HG03354 (cell line): ENCODE measurements around the gene TMEM259.
"Not testable (repeated sequence)": the region's sequence is repeated elsewhere in the genome, so short reads cannot be mapped to it uniquely, and the experiment has no call there.

Experiments used
- ATAC-seq: cut with Tn5 transposase; IDR thresholded peaks from one replicate; pipeline ENCODE4 v1.9.1; 2021; ENCODE audit warnings: mild to moderate bottlenecking; ENCODE audit not compliant: unreplicated experiment, poor library complexity, severe bottlenecking

Gene TMEM259

DNA sequence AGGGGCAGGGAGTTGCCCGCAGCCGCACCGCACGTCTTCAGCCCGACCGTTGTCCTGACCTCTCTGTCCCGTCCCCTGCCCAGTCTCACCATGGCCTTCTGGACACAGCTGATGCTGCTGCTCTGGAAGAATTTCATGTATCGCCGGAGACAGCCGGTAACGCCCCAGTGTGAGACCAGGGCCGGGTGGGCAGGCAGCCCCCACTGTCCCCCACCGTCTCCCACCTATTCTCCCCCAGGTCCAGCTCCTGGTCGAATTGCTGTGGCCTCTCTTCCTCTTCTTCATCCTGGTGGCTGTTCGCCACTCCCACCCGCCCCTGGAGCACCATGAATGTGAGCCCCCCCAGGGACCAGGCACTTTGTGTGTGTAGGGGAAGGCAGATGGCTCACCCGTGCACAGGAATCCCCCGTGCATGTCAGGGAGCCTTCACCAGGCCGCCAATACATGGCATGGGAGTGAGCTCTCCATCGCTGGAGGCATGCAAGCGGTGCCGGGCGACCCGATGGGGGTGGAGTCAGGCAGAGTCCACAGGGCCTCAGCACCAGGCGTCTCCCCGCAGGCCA, 20.4 kb upstream of the TMEM259 start:
- ATAC-seq: no peak

DNA sequence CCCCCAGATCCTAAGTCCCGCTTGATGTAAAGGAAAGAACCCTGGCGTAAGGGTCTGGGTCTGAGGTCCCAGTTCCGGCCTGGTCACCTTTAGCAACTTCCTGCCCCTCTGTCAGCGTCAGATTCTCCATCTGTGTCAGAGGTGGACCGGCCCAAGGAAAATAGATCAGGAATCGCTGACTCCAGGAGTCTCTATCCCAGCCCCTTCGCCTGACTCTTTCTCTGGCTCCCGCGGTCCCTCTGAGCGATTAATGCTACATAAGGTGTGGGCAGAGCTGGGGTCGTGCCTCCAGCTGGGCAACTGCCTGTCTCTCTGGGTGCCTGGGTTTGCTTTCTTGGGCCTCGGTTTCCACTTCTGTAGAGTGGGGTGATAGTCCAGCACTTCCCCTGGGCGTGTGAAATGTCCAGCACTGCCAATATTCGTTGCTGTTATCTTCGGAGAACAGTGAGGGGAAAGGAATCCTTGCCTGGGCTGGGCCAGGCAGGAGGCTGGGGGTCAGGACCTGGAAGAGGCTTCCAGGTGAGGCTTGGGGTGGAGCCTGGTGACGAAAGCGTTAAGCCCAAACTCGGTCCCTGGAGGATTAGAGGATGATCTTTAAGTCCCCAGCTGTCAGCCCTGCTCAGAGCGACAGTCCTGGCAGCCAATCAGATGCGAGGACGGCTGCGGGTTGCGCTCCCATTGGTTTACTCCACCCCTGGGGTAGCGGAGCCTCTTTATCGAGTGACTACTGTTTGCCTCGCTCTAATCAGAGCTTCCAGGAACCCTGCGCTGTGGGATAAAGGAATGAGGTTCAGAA, 19.8 kb upstream of the TMEM259 start:
- ATAC-seq: peak; percentile 47

DNA sequence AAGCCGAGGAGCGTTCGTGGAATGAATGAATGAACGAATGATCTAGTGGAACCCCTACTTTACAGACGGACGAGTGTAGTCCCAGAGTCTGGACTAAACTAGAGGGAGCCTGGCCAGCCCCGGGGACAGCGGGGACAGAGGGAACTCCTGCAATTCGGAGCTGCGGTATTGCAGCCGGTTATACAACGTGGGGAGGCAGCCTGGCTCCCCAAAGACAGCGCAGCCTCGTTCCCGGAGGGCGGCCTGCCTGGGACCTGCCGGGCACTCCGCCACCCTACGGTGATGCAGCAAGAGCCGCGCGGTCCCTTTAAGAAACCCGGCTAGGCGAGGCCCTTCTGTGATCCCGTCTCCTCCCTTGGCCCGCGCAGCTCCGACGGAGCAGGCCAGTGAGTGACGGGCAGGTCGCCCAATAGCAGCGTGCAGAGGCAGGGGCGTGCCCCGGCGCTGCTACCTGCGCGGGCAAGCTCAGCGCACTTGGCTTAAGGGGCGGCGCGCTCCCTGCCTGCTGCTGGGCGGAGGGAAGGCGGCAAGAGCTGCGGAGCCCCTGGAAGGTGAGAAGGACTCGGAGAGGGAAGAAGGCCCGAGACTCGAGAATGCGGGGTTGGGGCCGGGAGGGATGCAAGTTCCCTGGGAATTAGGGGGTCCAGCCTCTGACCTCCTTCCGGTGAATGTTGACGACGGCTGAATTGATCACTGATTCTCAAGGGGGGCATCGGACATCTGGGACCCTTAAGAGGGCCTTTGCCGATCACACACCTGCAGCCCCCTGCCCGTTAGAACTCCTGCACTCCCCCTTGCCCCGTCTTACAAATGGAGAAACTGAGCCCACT, 18.9 kb upstream of the TMEM259 start, which contains the start of gene ABCA7:
TSS of gene ABCA7 (plus strand) at position 462 of the 830 bp plus-strand sequence. CDS start 1,255 bp downstream, outside the sequence.
- ATAC-seq: peak; percentile 74

DNA sequence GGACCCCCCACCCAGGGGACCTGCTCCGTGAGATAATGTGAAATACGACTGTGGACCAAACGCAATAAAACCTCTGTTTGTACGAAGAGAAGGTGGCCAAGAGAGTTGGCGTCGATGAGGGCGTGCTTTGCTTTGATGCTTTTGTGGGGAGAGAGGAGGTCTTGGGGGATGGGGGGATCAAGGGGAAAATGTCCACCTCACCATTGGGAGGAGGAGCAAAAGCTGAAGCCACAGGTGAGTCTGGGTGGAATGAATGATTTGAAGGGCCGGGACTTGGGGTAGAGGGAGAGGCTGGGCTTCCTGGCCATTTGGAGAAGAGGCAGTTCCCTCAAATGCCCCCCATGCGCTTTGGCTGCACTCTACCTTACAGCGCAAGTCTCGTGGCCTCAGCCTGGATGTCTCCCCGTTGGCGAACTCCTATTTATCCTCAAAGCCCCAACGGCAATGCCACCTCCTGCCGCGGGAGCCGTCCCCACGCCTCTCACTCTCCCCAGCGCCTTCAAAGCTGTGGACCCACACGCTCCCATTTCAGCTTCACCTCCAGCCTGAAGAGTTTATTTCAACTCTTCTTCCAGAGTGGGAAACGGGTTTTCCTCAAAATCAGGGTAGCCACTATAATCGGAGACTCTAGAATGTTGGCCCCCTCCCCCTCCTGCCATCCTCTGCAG, 18.2 kb upstream of the TMEM259 start:
- ATAC-seq: no peak

DNA sequence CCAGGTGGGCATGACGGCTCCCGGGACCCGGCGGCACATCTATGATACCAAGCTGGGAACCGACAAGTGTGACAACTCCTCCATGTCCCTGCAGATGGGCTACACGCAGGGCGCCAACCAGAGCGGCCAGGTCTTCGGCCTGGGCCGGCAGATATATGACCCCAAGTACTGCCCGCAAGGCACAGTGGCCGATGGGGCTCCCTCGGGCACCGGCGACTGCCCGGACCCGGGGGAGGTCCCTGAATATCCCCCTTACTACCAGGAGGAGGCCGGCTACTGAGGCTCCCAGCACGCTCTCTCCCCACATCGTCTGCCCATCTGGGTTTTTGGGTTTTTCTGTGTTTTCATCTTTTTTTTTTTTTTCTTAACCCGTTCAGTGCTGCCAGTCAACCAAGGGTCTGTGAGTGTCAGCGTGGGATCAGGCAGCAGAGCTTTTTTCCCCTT, 16.7 kb upstream of the TMEM259 start:
- ATAC-seq: no peak

DNA sequence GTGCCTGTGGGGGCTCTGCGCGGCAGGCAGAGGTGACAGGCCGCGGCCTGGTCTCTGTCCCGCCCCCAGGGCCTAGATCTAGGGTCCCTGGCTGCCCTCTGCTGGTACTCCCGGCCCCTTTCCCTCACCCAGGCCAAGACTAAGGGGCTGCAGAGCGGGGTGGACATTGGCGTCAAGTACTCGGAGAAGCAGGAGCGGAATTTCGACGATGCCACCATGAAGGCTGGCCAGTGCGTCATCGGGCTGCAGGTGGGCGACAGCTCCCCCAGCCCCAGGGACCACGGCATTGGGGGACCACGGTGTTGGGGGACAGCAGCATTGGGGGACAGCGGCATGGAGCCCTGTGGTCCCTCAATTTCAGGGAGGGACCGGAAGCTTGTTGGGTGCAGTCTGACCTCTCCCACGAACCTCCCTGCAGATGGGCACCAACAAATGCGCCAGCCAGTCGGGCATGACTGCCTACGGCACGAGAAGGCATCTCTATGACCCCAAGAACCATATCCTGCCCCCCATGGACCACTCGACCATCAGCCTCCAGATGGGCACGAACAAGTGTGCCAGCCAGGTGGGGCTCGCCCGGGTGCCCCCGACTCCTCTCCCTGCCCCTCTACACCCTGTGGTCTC, 15.2 kb upstream of the TMEM259 start:
- no peak for ATAC-seq

DNA sequence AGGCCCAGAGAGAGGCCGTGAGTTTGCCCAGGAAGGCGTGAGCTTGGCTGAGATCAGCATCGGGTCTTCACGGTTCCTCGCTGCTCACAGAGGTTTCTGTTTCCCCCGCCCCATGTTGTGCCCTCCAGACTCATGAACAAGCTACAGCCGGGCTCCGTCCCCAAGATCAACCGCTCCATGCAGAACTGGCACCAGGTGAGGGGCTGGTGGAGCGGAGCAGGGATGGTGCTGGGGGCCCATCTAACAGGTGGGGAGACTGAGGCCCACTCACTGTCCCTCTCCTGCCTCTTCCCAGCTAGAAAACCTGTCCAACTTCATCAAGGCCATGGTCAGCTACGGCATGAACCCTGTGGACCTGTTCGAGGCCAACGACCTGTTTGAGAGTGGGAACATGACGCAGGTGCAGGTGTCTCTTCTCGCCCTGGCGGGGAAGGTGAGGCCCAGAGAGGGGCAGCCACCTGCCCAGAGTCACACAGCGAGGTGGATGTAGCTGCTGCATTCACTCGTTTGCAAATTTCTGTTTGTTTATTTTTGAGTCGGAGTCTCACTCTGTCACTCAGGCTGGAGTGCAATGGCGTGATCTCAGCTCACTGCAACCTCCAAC, 11.4 kb upstream of the TMEM259 start:
- ATAC-seq: no peak

DNA sequence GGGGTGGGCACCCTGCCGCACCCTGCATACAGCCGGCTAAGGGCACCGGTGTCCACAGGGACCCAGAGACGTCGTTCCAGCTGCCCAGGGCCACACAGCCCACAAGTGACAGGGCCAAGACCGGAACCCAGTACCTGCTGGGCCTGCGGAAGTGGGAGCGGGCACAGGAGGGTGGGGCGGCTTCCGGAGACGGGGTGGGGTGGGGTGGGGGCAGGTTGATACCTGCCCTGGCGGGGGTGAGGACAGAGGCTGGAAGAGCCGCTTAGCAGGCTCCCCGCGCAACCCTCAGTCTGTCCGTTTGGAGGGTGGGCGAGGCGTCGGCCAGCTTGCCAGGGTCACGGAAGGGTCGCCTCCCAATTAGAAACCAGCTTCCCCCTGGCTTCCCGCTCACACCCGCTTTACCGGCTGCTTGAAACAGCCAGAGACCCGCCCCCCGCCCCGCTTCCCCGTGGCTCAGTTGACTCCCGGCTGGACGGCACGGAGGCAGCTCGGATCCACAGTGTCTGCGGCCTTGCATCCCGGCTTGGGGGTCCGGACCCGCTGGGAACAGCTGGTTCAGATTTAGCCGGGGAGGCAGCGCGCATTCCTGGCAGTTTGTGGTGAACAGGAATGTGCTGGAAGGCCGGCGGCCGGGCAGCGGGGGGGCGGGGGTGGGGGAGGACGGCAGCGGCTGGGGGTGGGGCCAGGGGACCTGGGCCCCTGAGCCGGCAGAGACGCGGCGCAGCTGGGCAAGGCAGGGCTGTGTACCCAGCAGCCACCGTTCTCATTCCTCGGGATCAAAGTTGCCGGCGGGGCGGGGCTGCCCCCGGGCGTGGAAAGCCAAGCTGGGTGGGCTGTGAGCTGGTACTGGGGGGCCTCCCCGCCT, 7.4 kb upstream of the TMEM259 start:
- ATAC-seq: no peak

DNA sequence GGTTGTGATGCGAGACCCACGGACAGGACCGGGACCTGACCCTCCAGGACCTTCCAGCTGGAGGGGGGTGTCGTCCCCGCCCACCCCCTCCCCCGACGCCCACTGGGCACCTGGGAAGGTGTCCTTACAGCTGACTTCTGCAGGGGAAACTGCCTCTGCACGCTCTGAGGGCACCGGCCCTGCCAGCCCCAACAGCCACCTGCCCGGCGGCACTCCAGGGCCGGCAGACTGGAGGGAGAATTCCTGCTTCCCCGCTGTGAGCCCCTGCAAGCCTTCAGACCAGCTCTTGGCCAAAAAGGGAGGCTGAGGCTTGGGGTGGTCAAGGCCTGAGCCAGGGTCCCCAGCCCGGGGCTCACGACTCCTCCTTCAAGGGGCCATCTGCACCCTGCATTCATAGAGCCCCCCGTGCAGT, 6.7 kb upstream of the TMEM259 start:
- ATAC-seq: no peak

DNA sequence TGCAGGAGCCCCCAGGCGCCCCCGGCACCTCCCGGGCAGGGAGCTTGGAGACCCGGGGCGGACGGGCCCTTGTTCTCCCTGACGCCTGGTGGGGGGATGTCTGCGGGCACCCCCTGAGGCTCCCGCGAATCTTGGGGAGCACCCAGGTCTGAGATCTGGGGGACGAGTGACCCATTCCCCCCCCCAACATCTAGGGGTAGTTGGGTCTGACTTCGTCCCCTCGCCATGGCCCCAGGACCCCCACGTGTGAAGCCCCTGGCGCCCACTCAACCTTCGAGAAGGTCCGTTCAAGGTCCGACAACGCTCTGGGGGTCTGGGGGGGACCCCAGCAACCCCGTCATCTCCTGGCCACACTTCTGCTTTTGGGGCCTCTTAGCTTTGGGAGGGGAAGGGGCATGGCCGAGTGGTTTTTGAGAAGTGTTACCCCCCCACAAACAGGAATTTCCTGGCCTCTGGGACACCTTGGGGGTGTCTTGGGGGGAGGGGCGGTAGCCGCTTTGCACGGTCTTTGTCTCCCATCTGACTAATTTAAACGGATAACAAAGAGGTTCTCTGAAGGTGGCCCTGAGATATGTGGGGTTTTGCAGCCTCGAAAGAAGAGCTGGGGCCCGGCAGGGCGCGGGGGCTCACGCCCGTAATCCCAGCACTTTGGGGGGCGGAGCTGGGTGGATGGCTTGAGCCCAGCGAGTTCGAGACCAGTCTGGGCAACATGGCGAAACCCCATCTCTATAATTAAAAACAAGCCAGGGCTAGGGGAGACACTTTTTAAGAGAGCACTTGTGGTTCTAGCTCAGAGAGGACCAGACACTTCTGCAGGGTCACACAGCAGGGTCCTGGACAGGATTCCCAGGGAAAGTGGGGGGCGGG, 6.1 kb upstream of the TMEM259 start:
- ATAC-seq: no peak

DNA sequence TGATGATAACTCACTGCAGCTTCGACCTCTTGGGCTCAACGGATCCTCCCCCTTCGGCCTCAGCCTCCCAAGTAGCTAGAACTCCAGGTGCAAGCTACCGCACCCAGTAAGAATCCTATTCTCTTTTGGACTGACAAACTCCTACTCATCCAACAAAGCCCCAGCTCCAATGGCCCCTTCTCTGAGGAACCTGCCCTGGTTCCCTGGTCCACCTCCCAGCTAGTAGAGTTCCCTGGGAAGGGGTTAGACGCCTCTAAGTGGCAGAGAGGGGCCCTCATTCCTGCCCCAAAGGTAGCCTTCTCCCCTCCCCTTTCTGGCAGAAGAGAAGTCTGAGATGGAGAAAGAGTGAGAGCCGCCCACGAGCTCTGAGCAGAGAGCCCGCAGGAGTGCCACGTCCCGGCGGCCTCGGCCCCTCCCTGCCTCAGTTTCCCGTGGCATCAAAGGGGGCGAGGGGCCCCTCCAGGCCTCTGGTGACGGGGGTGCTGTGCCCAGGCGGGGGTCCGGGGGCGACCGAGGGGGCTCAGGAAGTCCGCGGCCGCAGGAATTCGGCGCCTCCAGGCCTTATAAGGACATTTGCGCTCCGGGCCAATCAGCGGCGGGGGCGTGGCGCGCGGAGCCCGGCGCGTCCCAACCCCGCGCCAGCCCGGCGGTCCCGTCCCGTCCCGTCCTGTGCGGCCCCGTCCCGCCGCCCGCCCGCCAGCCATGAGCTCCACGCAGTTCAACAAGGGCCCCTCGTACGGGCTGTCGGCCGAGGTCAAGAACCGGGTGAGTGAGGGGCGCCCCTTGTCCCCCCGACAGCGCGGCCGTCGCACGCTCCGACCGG, 5.2 kb upstream of the TMEM259 start, which contains the start of gene CNN2:
TSS of gene CNN2 (plus strand) at position 649 of the 823 bp plus-strand sequence. CDS start at position 703, 54 bp downstream.
- ATAC-seq: peak; percentile 48

DNA sequence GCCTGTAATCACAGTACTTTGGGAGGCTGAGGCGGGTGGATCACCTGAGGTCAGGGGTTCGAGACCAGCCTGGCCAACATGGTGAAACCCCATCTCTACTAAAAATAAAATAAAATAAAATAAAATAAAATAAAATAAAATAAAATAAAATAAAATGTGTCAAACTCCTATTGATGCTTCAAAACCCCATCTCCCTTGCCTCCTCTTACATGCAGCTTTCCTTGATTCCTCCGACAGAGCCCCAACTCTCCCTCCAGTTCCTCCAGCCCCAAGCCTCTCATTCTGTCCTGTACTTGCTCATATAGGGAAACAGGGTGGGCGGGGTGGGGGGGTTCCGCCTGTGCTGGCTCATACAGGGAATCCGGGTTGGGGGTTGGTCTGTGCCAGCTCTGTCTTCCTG, 4.2 kb upstream of the TMEM259 start:
- ATAC-seq: not testable (repeated sequence)

DNA sequence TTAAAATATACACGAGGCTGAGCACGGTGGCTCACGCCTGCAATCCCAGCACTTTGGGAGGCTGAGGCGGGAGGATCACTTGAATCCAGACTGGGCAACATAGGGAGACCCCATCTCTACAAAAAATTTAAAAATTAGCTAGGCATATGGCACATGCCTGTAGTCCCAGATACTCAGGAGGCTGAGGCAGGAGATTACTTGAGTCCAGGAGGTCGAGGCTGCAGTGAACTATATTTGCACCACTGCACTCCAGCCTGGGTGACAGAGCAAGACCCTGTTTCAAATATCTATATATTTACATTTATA, 2.9 kb upstream of the TMEM259 start:
- ATAC-seq: not testable (repeated sequence)

DNA sequence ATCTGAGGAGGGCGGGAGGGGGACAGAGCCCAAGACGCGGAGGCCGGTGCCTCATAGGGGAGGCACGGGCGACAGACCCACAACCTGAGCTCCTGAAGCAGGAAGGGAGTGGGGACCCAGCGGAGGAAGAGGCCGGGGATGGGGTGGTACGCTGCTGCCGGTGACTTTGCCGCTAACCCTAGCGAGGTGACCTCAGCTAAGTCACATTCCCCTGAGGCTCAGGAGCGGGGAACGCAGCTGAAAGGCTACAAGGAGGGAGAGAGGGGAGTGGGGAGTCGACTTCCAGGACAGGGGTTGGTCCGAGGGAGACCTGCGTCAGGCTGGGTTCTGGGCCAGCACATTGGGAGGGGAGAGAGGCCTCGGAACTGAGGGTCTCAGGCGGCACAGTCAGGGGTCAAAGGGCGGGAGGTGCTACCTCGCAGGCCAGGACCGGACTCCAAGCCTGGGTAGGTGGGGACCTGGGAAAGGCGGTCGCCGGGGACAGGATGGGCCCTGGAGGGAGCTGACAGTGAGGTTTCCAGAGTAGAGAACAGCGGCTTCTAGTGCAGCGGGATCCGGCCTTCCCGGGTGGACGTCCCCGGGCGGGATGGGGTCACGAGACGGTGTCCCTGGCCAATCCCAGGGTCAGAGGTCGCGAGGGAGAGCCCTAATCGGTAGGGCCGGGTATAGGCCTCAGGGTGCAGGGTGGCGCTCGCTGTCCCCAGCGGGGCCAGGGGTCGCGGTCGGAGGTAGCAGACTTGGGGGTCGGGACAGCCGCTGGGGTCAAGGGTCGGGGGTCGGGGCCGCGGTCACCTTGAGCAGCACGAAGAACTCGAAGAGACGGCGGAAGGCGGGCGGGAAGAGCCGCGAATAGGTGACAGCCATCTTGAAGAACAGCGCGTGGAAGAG, 699 bp downstream of the TMEM259 start:
- no peak for ATAC-seq

DNA sequence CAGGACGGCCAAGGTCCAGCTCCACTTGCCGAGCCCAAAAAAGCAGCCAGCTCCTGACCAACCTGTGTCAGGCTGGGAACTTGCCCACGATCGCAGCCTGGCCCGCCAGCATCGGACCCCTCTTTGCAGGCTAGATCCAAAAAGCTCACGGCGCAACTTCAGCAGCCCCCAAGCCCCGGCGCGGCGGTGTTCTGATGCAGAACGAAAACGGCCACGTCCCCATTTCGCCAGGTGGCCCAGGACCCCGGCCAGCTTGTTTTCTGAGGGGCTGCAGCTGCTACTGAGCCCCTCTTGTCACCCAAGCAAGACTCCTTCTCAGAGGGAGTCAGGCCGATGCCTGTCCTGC, 1.3 kb downstream of the TMEM259 start:
- ATAC-seq: no peak
